Dermis microvascular lymphatic vessel endothelial cell (primary cell): ENCODE data around the gene SNRNP200. TPM values are rescaled to one million over a fixed set of nuclear protein-coding genes. Genes with fewer than 3 reads are reported as not detected.

Source experiments
- DNase-seq, 2 donors: peaks; one replicate each; pipeline versions ENCODE4 v3.0.0 to v3.0.0-alpha.2; 2010; ENCODE audit warnings: low read depth in 2 of 2
- total RNA-seq: library from RNA; depleted of rRNA; stranded (reverse); fragments of >200 nt; gene quantifications from 2 replicates; pipeline ENCODE4 v1.2.1, GENCODE V29; 2014

SNRNP200 gene
- total RNA-seq = 47.8 and 65.4 TPM in 2 replicates

DNA sequence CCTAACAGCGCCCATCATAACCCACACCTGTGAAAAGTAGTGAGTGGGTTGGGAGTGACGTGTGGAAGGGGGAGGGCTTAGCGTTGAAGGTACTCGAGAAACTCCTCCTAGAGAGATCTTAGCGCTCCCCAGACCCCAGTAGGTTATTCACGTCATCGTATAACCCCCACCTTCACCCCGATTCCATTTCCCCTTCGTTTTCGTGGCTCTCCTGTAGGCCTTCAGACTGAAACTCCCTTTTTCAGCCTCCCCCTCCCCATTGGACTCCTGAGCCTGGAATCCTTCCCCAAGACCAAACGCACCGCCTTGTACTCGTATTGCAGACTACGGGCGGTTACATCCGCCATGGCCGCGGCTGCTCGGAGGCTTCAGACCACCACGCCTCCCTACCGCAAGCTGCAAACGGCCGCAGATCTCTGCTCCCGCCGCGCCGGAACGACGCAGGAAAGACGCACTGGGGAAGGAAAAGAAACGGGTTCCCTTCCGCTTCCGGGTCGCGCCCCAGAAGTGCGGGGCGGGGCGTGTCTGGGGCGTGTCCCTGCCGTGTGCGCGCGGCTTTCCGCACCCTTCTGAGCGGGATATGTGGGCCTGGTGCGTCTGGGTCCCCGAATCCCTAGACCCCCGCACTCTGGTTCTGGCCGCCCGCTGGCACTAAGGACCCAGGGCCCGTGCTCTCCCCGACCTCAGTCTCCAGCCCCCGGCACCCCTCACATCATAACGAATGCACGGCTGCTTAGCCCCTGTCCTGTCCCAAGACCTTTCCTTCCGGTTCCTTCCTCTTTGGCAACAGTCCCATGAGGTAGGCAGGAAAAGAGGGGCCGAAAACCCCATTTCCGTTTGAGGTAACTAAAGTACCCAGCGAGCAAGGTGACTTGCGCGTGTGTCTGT lies at the start of gene SNRNP200:
TSS of gene SNRNP200 (minus strand) at position 456 of the 888 bp plus-strand sequence. CDS start at position 347, 109 bp downstream.
- DNase-seq = peak; percentile 33 to 79

DNA sequence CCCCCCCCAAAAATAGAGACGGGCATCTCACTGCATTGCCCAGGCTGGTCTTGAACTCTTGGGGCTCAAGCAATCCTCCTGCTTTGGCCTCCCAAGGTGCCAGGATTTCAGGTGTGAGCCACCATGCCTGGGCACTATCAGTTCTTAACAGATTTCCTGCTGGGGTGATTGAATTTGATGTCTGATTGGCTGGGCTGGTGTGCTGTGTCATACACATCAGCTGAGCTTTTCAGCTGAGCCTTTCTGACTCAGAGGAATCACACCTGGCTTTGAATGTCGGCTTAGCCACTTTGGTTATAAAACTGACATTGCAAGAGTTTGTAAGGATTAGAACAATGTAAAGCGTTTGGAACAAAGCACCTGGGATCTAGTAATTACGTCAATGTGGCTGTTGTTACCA lies 49.1 kb upstream of the SNRNP200 start:
- DNase-seq = peak in 1 of 2 donors; percentile 36

DNA sequence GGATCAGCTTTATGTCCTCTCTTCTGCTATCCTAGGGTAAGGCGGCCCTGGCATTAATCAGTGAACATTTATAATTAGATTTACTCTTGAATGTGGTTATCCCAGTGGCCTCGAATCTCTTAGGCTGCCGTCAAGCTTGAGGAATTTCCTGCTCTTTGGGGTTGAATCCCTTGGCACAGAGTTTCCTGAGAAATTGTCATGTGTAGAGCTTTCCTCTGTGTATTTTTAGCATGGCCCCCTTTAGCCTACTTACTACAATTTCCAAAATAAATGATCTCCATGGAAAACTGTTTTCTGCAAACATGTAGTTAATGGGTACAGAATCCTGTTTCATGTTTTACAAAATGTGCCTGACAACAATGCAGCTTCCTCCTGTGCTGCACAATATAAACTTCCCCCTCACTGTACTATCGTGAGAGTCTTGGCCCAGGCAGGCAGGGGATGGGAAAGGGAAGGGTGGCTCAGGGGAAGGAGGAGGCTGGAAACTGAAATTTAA lies 48.3 kb upstream of the SNRNP200 start:
- DNase-seq = peak; percentile 91 to 92

DNA sequence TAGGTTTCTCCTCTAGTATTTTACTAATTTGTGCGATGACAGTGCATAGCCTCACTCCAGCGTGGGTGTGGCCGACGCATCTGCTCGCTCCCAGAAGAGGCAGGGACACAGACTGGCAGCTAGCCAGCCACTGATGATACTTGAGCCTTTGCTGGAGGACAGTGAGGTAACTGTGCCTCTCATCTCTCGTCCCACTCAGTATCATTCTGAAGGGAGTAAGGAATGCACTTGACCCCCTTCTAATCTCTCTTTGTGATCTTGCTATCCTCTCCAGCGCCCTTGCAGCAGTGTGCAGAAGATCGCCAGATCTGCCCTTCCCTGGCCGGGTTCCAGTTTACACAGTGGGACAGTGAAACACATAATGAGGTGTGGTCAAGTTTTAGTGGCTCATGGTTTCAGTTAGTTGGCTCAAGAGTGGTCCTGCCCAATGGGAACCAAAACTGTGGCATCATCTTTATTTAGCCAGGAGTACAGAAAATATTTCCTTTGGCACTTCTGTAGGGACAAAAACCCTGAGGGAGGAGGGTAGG lies 47.8 kb upstream of the SNRNP200 start:
- DNase-seq = peak; percentile 59 to 67

DNA sequence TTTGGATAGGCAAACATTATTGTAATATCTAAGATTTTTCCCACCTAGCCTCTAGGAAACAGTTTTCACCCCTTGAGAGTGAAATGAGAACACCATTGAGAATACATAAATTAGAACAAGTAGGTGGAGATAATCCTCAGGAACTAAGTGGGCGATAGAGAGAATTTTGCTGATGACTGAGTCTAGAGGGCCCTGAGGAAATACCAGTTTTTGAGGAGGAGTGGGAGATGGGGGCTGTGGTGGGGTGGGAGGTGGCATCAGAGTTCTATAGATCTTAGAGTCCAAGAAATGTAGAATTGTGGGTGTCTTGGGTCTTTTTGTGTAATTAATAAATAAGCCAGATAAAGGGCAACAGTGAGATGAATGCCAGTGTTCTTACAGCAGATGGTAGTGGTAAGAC lies 42.0 kb upstream of the SNRNP200 start:
- no peak for DNase-seq

DNA sequence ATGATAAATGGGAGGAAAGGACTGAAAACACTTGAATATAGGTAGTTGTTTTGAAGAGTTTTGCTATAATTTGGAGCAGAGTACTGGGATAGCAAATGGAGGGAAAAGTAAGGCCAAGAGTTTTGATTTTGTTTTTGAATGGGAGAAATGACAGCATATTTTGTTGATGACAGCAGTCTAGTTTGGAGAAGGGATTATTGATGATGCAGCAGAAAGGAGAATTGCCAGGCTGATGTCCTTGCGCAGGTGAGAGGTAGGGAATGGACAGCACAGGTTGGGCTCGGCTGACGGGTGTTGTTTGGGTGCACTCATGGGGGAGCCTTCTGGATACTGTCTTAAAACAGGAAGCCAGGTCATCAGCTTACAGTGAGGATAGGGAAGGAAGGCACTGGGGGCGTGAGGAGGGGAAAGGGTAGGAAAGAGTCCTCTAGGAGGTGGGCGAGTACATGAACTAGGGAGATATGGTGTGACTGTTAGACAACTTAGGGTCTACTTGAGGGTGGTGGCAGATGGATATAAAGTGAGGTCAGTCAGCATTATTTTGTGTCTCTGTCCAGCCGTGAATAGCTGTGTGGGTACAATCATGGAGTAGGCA lies 40.6 kb upstream of the SNRNP200 start:
- no peak for DNase-seq

DNA sequence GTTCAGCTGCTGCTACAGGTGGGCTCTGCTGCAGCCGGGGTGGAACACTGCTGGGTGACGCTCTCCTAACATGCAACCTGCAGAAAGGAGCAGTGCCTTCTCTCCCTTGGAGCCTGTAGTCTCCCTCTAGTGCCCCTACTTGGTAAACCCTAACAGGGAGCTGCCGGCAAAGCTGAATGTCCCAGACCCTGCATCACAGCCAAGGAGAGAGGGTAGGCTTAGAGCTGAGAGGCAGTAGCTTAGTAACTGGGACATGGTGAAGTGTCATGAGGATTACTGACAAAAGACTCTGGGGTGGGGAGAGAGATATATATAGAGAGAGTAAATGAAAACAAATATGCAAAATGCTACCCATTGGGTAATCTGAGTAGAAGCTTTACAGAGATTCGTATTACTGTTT lies 40.1 kb upstream of the SNRNP200 start:
- peak in 1 of 2 donors; percentile 20 for DNase-seq

DNA sequence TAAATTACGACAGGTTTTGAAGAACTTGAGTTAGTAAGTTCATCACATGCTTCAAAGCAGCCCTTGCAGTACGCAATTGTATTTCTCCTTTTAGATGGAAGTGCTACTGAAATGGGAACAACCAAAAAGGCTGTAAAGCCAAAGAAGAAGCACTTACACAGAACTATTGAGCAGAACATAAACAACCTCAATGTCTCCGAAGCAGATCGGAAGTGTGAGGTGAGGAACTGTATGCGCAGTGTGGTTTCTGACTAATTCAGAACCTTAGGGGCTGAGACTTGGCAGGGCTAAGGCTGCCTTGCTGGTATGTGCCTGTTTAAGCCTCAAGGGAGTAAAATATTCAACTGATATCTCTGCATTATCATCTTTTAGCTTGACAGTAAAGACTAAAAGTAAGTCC lies 38.7 kb upstream of the SNRNP200 start:
- no peak for DNase-seq

DNA sequence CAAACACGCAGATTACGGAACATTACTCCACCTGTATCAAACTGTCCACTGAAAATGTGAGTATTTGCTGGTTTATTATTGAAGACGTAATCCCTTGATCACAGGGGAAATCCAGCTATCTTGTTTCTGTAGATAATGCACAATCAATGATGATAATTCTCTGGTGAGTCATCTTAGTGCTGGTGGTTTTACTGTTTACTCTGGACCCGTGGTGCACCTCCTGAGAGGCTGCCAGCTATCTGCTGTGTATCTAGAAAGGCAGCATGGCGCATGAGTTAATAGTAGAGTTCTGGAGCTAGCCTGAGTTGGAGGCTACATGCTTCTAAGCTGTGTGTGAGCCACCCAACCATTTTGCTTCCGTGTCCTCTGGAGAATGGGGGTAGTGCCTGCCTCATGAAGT lies 36.7 kb upstream of the SNRNP200 start:
- DNase-seq = peak; percentile 14 to 79

DNA sequence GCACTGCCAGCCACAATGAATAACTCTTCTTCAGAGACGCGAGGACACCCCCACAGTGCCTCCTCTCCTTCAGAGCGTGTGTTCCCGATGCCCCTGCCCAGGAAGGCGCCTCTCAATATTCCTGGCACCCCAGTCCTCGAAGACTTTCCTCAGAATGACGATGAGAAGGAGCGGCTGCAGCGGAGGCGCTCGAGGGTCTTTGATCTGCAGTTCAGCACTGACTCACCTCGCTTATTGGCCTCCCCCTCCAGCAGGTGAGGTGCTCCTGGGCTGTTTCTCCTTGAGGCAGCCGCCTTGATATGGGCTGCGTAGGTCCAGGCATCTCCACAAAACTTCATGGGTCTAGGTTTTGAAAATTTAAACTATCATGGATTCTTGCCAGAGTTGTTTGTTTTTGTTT lies 36.3 kb upstream of the SNRNP200 start:
- no peak for DNase-seq

DNA sequence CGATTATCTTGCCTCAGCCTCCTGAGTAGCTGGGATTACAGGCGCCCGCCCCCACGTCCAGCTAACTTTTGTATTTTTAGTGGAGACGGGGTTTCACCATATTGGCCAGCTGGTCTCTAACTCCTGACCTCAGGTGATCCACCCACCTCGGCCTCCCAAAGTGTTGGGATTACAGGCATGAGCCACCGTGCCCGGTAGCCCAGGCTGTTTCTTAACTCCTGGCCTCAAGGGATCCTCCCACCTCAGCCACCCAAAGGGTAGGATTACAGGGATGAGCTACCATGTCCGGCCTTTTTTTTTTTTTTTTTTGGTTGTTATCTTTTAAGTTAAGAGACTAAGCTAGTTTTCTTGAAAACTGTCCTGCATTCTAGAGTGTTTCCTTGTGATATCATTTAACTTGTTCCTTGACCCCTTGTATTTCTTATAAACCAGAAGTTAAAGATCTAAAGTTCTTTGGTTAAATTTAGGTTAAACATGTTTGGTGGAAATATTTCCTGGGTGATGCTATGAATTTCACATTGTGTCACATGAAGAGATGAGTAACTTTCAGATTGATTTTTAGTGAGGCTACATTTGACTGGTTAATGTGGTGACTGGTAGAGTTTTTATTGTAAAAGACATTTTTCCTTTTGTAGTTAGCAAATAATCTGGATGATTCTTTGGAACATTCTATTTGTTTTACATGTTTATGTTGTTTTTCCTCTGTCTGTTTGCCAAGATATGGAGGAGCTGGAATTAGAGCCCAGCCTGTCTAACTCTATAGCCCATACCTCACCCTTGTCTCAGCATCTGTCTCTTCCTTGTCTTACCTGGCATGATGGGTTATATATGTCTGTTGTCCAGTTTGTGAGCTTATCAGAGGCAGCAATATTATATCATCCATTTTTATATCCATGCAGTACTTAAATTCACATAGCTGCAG lies 35.4 kb upstream of the SNRNP200 start:
- DNase-seq = no peak

DNA sequence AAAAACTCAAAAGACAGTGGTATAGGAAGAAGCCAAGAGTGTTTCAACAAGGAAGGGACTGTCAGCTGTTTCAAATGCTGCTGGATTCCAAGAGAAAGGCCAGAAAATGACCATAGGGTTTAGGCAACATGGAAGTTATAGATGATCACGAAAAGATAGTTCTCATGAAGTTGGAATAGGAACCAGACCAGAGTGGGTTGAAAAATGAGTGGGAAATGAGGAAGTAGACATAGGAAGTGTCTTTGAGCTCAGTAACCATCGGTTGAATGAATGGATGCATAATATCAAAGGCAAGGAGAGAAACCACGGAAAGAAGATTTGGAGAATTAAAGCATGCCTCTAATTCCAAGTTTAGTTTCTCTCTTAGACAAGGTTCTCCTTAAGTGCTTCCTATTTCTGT lies 31.5 kb upstream of the SNRNP200 start:
- no peak for DNase-seq

DNA sequence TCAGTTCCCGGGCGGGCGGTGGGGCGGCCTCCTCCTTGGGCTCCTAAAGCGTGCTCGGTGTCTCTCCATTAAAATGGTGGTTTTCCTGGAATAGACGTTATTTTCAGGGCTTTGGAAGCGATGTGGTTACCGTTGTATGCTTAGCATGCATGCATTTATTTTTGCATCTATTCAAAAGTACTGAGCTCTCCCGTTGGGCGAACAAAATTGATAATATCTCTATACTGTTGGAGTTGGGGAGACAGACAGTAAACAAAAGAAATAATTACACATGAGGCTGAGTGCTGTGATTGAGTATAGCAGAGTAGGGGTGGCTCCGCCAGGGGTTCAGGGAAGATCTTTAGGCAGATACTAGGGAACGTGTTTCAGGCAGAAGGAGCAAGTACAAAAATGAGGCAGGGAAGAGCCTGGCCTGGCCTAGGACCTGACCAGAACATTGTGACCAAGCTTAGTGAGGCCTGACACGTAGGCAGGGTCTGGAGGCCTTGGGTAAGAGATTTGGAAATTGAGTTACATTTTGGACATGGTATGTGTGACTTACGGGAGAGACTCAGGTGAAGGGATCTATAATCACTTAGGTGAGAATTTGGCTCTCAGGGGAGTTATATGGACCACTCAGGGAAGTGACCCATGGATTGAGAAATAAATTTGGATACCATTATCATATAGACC lies 30.9 kb upstream of the SNRNP200 start:
- DNase-seq = no peak

DNA sequence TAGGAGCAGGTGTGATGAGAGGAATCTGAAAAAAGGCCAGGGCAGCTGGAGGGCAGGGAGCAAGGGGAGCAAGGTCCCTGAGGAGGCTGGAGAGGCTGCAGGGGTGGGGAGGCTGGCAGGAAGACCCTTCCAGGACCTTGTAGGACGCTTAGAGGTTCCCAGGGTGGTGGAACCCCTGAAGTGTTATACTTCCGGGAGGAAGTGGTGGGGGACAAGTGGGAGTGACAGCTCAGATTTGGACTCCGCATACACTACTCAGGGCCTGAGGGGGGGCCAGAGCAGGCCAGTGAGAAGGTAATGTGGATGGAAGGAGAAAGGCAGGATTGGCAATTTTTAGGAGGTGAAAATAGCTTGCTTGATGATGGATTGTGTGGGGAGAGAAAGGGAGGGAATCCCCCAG lies 28.4 kb upstream of the SNRNP200 start:
- DNase-seq = no peak

DNA sequence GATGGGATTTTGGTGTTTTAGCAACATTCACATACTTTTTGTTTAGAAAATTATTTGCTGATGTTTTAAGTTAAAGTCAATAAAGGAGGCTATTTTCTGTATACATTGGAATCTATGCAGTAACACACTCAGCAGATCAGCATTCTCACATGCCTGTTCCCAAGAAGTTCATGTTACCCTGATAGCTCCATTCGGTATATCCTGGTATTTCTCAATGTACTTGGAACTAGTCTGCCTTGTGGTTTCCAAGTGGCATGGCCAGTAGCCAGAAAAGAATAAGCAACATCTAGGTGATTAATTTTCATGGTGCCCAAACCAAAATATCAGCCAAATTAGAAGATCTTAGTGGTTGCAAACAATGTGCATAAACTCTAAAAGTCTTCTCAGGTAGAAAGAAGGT lies 25.1 kb upstream of the SNRNP200 start:
- no peak for DNase-seq

DNA sequence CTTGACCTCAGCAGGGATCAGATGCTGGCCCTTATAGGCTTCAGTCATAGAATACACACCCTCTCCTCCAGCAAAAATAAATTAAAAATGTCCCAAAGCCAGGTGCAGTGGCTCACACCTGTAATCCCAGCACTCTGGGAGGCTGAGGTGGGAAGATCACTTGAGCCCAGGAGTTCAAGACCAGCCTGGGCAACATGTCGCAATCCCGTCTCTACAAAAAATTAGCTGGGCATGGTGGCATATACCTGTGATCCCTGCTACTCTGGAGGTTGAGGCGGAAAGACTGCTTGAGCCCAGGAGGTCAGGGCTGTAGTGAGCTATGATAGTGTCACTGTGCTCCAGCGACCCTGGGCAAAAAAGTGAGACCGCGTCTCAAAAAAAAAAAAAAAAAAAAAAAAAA lies 24.5 kb upstream of the SNRNP200 start:
- no peak for DNase-seq

DNA sequence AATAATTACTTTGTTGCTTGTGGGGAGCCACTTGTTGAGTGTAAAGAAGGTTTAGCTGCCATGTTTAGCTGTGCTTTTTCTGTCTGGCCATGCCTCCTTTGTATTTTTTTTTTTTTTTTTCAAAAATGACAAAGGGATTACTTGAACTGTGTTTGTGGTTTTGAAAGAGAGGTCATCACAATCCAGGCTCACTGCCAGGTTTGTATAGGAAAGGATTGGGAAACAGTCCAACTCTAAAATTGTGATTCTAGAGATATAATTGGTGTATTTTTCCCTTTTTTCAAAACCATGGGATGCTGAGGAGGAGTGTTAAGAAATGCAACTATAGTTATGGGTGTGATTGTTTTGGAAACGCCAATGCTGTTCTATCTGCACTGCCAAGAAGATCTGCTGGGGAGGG lies 24.1 kb upstream of the SNRNP200 start:
- peak; percentile 85 to 88 for DNase-seq

DNA sequence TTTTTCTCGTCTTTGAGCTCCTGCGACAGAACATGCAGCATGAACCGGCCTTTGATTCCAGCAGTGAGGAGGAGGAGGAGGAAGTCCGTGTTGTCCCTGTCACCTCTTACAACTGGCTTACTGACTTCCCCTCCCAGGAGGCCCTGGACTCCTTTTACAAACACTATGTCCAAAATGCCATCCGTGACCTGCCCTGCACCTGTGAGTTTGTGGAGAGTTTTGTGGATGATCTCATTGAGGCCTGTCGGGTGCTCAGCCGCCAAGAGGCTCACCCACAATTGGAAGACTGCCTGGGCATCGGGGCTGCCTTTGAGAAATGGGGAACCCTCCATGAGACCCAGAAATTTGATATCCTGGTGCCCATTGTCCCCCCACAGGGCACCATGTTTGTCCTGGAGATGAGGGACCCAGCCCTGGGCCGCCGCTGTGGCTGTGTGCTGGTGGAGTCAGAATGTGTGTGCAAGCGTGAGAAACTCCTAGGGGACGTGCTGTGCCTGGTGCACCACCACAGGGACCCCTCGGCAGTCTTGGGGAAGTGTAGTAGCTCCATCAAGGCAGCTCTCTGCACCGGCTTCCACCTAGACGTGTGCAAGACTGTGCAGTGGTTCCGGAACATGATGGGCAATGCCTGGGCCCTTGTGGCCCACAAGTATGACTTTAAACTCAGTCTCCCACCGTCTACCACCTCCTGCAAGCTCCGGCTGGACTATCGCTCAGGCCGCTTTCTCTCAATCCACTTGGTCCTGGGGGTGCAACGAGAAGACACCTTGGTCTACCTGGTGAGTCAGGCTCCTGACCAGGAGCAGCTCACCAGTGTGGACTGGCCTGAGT lies 21.9 kb upstream of the SNRNP200 start:
- no peak for DNase-seq

DNA sequence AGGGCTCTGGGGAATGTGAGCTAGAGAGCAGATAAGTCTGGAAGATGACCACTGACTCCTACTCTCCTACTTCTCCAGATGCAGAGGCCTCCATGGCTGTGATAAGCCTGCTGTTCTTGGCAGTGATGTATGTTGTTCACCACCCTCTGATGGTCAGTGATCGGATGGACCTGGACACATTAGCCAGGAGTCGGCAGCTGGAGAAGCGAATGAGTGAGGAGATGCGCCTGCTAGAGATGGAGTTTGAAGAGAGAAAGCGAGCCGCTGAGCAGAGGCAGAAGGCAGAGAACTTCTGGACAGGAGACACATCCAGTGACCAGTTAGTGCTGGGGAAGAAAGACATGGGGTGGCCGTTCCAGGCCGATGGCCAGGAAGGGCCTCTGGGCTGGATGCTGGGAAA lies 21.2 kb upstream of the SNRNP200 start:
- no peak for DNase-seq

DNA sequence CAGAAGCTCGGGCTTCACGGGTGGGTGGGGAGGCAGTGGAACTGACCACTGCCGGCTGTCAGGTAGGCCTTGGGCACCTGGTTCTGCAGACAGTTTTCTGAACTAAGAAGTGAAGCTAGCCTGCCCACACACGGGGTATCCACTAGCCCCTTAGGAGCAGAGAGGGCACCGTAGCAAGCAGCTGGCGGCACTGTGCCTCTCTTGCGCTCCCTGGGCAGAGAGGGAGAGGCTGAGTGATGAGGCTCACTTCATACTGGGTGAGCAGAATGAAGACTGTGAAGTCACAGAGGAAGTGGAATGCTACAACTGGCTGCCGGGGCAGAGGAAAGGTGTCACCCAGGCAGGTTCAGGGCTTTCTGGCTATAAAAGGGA lies 20.5 kb upstream of the SNRNP200 start:
- DNase-seq = no peak
